Colonic mucosa (tissue), 4 donors: ENCODE measurements around the gene IRS1. TPM values are rescaled to one million over a fixed set of nuclear protein-coding genes. Genes with fewer than 3 reads are reported as not detected.

ENCODE experiments used
- DNase-seq: peaks from one replicate; pipeline ENCODE4 v3.0.0-alpha.2; 2020
- H3K27ac ChIP-seq: fragments of 200-600 bp; one replicate; pipeline ENCODE4 v1.8.0; 2021
- H3K27me3 ChIP-seq: fragments of 200-600 bp; one replicate; pipeline ENCODE4 v1.8.0; 2021
- H3K36me3 ChIP-seq: fragments of 200-600 bp; one replicate; pipeline ENCODE4 v1.8.0; 2021
- H3K4me1 ChIP-seq: fragments of 200-600 bp; one replicate; pipeline ENCODE4 v1.8.0; 2021; ENCODE audit warnings: mild to moderate bottlenecking
- H3K4me3 ChIP-seq: fragments of 200-600 bp; one replicate; pipeline ENCODE4 v1.8.0; 2021
- H3K9ac ChIP-seq, 2 donors: one replicate each; pipeline ENCODE4 v1.7.0; 2013; ENCODE audit warnings: control low read depth in 2 of 2, low read depth in 2 of 2, low read length in 2 of 2
- H3K9me3 ChIP-seq: fragments of 200-600 bp; one replicate; pipeline ENCODE4 v1.8.0; 2021
- intact Hi-C: fragments of 100-400 bp; cut with DNase I; formaldehyde crosslinking; loops from one replicate; pipeline ENCODE4 v1.14.1; 2022
- total RNA-seq, 2 donors: library from RNA; stranded (reverse); fragmentation: NEBNext Ultra II Directional in 1 of 2; extraction: Animal tissue kit (Norgen Biotek cat#: 25700) in 1 of 2; gene quantifications; one replicate each; pipeline ENCODE4 v1.2.1, GENCODE V29; 2021
- TF ChIP-seq, protein P1 (sequence below): fragments of 200-600 bp; IDR thresholded peaks from one replicate; pipeline ENCODE4 v1.8.0; 2022; ENCODE audit warnings: antibody characterized with exemption, mild to moderate bottlenecking
- donor health status: healthy.
- donor health status: DM: no; HTN: no; CAD: no.
- donor health status: DM: no; HTN: no; CAD: no.

Gene IRS1
- total RNA-seq, 2 donors from 2014 or later = 9.5 to 17.4 TPM

DNA sequence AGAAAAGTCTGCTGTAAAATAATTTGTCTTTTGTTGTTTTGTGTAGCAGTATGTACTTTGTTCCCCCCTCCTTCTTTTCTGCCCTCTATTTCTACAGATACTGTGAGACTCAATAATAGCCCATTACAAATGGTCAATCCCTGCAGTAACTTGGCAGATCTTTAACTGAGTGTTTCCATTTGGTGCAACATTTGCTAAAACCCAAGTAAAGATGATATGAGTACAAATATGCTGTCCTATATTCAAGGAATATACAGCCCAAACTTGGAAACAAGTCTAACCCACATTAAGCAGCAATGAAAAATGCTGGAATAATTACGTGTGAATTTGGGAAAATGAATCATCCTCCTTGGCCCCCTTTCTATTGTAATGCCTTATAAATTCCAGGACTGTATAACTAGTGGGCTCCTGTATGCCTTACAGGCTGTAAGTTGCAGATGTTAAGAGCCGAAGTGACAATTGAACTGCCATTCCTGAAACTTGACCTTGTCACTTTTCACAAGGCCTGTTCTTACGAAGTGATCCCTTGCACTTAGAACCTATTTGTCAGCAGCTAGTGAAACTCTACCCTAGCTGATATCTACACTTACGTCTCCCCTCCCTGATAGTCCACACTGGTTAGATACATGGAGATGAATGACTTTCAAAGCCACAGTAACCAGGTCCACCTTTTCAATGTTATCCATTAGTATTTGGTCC is 104.9 kb downstream of the IRS1 start:
- H3K4me1 ChIP-seq = no peaks in the 10 kb centered on the region
- no peak for DNase-seq
- no peaks in the 10 kb centered on the region for H3K9me3 ChIP-seq
- no peak overlapping the region for H3K27ac ChIP-seq
- TF ChIP-seq, protein P1, sequence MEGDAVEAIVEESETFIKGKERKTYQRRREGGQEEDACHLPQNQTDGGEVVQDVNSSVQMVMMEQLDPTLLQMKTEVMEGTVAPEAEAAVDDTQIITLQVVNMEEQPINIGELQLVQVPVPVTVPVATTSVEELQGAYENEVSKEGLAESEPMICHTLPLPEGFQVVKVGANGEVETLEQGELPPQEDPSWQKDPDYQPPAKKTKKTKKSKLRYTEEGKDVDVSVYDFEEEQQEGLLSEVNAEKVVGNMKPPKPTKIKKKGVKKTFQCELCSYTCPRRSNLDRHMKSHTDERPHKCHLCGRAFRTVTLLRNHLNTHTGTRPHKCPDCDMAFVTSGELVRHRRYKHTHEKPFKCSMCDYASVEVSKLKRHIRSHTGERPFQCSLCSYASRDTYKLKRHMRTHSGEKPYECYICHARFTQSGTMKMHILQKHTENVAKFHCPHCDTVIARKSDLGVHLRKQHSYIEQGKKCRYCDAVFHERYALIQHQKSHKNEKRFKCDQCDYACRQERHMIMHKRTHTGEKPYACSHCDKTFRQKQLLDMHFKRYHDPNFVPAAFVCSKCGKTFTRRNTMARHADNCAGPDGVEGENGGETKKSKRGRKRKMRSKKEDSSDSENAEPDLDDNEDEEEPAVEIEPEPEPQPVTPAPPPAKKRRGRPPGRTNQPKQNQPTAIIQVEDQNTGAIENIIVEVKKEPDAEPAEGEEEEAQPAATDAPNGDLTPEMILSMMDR = no peak
- intact Hi-C loops = no loop called here
- no peak overlapping the region for H3K4me3 ChIP-seq
- H3K9ac ChIP-seq = no peak overlapping the region
- no peaks in the 10 kb centered on the region for H3K27me3 ChIP-seq
- no peaks in the 10 kb centered on the region for H3K36me3 ChIP-seq

DNA sequence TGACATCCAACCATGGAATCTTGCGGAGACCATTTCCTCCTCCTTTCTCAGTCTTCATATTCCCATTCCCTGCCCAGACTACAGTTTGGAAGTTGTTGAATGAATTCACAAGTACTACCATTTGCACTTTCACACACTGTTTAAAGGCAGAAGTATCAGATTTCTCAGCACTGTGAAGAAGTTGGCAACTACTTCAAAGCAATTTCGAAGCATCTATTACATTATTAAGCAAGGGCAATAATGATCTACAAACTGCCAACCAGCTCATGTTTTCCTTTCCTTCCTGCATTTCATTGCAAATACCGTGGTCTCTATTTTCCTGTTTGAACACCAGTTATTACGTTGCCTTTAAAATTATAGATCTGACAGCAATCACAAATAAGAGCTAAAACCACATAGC is 105.5 kb downstream of the IRS1 start:
- intact Hi-C loops = no loop called here
- H3K36me3 ChIP-seq = no peaks in the 10 kb centered on the region
- H3K27me3 ChIP-seq = no peaks in the 10 kb centered on the region
- H3K4me1 ChIP-seq = no peaks in the 10 kb centered on the region
- H3K4me3 ChIP-seq = no peak overlapping the region
- no peak for DNase-seq
- no peaks in the 10 kb centered on the region for H3K9me3 ChIP-seq
- TF ChIP-seq, protein P1 = no peak
- H3K9ac ChIP-seq = no peak overlapping the region
- H3K27ac ChIP-seq = no peak overlapping the region

DNA sequence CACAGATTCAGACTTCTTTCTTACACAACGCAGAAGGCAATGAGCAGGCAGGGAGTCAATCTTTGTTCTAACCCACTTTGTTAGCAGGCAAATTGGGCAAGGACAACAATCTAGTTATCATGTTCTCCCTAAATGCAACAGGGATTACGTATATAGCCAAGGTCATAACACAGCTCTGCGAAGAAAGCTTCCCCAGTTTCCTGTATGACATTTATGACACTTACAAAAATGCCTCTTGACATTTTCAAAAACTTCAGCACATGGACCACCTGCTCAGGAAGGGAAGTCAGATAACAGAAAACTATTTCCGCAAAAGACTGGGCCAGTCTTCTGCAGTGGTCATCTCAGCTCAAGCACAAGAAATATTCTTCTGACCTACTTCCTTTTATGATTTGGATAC is 106.1 kb downstream of the IRS1 start:
- no peaks in the 10 kb centered on the region for H3K9me3 ChIP-seq
- no peaks in the 10 kb centered on the region for H3K4me1 ChIP-seq
- H3K36me3 ChIP-seq = no peaks in the 10 kb centered on the region
- no peak overlapping the region for H3K27ac ChIP-seq
- intact Hi-C loops = no loop called here
- H3K9ac ChIP-seq = no peak overlapping the region
- H3K27me3 ChIP-seq = no peaks in the 10 kb centered on the region
- TF ChIP-seq, protein P1 = no peak
- no peak for DNase-seq
- no peak overlapping the region for H3K4me3 ChIP-seq

DNA sequence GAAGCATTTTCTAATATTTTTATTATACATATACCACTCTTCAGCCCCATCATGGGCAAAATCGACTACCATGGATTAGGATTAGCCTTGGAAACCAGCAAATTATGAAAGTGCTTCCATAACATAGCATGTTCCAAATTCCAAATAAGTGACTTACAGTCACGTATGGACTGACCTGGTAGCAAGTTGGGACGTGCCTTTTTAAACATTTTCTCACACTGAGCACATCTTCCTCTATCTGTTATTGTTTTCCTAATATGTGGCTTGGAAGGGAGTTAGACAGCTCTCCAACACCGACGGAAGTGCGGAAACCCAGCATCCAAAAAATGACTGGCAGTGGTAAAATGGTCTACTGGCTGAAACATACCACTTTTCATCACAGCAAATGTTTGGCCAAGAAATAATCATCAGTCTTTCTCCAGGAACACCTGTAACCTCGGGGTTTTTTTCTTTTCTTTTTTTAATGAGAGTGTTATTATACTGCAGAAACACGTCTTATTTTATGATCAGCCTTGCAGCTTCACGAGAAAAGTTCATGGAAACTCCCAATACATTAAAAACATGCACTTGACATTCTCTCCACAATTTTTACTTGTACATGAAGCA is 107.0 kb downstream of the IRS1 start:
- Histone ChIP-seq H3K36me3 (no peaks in the 10 kb centered on the region), H3K9me3 (no peaks in the 10 kb centered on the region), H3K9ac (no peak overlapping the region), H3K27ac (no peak overlapping the region), H3K4me3 (no peak overlapping the region), H3K4me1 (no peaks in the 10 kb centered on the region), H3K27me3 (no peaks in the 10 kb centered on the region)
- intact Hi-C loops = no loop called here
- no peak for DNase-seq
- TF ChIP-seq, protein P1 = no peak

DNA sequence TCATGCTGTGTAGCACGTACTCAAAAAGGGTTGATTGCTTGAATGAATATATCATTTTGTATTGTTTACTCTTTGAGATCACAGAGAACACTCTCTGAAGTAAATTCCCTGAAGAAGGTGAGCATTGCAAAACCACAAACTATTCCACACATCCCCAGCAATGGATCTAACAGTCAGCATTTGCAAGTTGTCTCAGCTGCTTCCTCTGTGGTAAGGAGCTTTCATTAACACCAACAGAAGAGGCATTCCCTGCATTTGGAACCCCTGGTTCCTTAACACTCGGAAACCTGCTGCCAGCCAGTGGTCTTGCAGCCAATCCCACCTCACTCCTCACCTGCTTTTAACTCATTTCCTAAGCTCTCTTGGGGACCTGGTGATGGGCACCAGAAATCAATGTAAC is 108.4 kb downstream of the IRS1 start:
- Histone ChIP-seq H3K36me3 (no peaks in the 10 kb centered on the region), H3K9ac (no peak overlapping the region), H3K27me3 (no peaks in the 10 kb centered on the region), H3K9me3 (no peaks in the 10 kb centered on the region), H3K4me3 (no peak overlapping the region), H3K27ac (no peak overlapping the region), H3K4me1 (no peaks in the 10 kb centered on the region)
- no peak for DNase-seq
- intact Hi-C loops = no loop called here
- TF ChIP-seq, protein P1 = no peak
